Forelimb muscle (tissue), 1 donor: Measurements from ENCODE around the gene OTOF. TPM values are rescaled to one million over a fixed set of nuclear protein-coding genes. Genes with fewer than 3 reads are reported as not detected.
"Not testable (repeated sequence)": the region's sequence is repeated elsewhere in the genome, so short reads cannot be mapped to it uniquely, and the experiment has no call there.

Source experiments
- DNase-seq: peaks from one replicate; pipeline ENCODE4 v3.0.0-alpha.2; 2013; ENCODE audit warnings: low read depth
- polyA plus RNA-seq: library from polyadenylated mRNA; unstranded; fragments of 120-200 nt; gene quantifications from one replicate; pipeline ENCODE4 v1.2.1, GENCODE V29; 2013; ENCODE audit not compliant: insufficient read length

OTOF gene
- polyA plus RNA-seq, 1 donor, result 22.7 TPM

DNA sequence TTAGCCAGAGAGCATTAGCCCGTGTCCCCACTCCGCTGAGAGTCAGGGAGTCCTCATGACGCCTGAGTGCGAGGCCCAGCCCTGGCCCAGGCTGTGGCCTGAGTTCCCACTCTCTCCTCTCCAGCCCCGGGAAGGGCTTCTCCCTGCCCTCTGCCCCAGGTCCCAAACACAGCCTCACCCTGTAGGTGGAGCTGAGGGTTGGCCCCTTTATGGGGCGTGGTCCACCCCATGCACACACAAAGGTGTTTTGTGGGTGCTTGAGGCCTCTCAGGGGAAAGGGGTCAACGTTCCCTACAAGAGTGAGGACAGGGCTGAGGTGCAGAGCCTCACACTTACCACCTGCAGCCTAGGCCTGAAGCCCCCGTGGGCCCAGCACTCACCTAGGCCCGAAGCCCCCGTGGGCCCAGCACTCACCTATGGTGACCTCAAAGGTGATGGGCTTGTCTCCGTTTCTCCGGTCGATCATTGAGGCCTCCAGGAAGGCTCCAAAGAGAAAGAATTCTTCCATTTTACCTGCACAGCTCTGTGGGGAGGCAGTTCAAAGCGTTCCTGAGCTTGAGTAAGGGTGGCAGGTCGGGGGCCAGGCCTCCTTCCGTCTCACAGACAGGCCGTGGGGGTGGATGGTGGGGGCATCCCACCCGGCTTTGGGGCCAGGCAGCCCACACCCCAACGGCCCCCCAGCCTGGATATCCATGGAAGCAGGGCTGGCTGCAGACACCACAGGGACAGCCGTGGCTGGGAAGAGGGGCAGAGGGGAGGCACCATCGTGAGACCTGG lies 2.1 kb upstream of the OTOF start:
- DNase-seq, result no peak

DNA sequence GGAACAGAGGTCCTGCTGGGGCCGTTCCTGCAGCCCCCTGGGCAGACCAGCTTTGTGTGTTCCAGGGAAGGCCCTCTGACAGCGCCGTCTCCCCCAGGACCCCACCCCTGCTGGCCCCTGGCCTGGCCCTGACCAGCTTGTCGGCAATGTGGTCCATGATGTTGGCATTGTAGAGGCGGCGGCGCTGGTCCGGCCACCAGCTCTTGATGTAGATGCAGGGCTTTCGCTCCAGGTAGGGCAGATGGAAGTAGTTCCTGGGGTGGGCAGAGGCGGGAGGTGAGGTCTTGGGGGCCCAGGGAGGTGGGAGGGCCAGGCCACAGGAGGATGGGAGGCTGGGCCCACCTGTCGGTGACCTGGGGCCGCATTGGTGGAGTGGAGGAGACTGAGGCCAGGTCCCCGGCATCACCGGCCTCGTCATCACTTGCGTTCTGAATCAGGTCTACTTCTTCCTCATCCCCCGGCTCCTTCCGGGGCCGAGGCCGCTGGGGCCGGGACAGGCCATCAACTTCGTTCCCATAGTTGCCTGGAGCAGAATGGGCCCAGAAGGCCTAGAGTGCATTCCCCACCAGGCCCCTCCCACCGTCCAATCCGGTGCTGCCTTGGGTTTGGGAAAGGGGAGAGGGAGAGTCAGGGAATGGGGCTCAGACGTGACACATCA lies 1.3 kb upstream of the OTOF start:
- DNase-seq, result no peak

DNA sequence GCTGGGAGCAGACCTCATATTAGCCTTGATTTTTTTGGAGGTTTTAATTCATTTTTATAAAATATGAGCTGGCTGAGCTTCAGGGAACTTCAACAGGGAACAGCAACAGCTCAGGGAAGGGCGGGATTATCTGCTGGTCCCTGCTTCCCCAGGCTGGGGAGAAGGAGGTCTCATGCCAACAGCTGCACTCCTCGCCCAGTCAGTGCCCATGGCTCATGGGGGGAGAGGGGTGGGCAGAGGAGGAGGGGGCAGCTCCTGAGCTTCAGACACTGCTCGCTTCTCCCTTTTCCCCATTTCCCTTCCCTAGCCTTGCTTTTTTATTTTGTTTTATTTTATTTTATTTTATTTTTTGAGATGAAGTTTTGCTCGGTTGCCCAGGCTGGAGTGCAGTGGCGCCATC lies 442 bp upstream of the OTOF start:
- DNase-seq, result no peak

DNA sequence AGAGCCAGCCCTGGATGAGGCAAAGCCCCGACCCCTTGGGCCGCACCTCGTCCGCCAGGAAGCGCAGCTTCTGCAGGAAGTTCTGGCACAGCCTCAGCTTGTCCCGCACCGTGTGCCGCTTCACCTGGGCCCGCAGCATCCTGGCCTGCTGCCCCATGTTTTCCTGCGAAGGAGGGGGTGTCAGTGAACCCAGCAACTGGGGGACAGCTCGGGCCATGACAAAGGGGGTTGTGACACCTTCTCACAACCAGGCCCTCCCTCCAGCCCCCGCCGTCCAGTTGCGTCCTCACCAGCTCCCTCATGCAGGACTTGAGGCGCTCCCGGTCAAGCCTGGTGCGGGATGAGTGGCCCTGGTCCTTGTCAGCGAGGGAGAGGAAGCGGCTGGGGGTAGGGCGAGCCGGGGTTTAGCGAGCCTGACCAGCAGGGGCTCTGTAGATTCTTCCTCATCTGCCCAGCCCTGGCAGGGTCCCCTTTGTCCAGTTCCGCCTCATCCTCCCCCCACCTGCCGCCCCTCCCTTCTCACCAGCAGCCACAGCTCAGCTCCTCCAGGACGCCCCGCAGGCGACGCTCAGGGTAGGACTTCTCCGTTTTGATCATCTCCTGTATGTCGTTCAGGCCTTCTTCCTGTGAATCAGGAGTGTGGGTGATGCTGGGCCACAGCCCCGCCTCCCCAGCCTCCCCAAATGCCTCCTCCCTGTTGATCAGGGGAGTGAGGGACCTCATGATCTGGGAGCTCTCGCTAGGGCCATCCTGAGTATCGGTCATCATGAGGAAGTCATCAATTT lies 606 bp downstream of the OTOF start:
- no peak for DNase-seq

DNA sequence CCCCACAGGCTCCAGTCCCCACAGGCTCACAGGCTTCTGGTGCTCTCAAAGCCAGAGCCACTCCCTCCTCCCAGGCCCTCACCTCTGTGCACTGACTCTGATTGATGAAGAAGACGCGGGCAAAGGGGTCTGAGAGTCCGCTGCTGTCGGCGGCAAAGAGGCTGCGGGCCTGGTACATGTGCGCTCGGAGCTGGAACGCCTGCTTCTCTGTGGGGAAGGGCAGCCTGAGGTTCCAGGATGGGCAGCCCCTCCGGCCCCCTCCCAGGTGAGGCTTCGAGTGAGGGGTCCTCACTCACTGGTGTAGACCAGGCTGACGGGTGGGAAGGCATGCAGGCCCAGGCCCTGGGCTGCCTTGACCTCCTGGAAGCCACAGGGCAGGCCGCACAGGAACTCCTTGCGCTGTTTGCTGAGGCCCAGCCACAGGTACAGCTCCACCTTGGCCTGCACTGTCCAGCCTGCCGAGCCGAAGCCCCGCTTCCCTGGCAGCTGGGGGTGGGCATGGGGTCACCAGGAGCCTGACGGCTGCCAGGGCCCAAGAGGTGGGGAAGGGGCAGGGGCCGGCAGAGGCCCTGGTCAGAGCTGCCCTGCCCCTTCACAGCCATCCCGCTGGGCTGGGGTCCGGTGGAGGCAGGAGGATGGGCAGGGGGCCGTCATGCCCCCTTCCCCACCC lies 2.0 kb downstream of the OTOF start:
- no peak for DNase-seq

DNA sequence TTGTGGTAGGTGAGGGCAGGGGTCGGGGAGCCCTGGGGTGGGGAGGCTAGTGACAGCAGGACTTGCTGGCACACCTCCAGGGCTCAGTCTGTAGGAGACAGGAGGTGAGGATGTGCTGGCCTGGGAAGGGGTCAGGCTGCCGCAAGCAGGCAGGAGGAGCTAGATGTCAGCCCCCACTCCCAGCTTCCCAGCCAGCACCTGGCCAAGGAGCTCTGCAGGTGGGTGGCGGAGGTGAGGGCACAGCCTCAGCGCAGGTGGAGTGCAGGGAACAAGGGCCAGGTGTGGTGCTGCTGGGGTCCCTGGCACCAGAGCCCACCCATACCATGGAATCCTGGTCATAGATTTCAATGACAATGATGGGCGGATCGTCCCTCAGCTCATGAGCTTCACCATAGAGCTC lies 2.9 kb downstream of the OTOF start:
- no peak for DNase-seq

DNA sequence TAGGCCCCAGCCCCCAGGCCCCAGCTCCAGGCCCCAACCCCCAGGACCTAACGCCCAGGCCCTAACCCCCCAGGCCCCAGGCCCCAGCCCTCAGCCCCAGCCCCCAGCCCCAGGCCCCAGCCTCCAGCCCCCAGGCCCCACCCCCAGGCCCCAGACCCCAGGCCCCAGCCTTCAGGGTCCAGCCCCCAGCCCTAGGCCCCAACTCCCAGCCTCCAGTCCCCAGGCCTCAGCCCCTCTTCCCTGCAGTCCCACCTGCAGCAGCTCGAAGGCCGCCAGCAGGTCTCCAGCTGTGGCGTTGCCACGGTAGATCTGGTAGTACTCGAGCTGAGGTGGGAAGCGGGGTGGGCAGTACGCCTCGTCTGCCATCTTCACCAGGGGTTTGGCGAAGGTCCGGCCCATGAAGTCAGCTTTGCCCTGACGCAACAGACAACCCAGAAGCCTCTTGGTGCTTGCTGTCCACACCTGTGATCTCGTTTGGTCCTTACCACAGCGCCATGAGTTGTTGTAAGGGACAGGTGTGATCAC lies 3.6 kb downstream of the OTOF start:
- DNase-seq, result no peak

DNA sequence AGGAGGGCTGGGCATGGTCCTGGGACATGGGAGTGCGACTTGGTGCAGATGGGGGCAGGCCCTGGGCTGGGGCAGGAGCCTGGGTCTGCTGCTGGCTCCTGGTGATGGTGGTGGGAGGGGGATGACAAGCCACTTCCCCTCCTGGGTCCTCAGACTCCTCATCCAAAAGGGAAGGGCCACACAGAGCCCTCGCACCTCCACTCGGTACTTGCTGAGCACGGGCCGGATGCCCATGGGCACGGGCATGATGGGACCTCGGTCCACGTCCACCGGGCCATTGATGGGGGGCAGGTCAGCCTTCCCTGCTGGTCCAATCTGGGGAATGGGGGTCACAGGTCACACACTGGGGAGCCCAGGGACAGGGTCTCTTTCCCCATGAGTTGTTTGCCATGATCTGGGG lies 4.1 kb downstream of the OTOF start:
- DNase-seq, result no peak

GRCh38 chr2:26472821-26473655 lies 4.9 kb downstream of the OTOF start:
- DNase-seq, result no peak

- DNase-seq, result no peak
These were observed 5.9 kb downstream of the OTOF start for GRCh38 chr2:26471766-26472706.

DNA sequence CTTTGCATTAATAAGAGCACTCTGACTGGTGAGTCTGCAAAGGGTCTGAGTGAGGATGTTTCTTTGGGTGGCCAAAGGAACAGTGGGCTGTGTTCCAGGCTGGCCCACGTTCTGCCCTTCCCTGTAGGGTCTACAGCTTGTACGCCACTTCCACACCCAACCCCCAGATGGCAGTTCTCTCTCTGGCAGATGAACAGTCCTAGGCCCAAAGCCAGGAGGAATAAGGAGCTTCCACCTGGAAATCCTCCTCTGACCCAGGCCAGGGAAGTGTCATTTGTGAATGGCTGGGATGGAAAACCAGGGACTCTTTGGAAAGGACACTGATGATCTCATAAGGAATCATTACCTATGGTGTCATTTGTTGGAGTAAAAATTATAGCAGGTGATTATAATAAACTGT lies 6.6 kb downstream of the OTOF start:
- no peak for DNase-seq

DNA sequence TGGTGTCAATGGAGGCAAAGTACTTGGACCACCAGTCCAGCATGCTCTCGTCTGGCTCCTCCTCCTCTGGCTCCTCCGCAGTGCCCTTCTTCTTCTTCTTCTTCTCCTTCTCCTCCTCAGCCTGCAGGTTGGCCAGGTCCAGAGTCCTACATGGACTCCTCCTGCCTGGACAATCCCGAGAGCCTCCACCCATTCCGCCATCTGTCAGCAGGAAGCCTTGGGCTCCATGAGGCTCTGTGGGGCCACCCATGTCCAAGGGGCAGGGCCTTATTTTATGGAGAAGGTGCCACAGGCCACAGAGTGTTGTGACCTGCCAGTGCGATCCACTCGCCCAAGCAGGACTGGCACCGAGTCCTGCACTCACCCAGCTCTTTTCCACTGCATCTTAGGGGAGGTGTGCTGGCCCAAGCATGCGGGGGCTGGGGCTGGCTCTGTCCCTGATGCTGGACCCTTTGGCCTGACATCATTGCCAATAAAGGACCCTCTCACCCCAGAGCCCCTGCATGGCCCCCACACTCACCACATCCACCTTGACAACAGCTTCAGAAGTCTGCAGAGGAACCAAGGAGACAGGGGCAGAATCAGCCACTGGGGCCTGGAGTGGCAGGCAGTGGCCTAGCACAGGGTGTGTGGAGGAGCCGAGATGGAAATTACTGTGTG lies 7.2 kb downstream of the OTOF start:
- DNase-seq, result no peak

DNA sequence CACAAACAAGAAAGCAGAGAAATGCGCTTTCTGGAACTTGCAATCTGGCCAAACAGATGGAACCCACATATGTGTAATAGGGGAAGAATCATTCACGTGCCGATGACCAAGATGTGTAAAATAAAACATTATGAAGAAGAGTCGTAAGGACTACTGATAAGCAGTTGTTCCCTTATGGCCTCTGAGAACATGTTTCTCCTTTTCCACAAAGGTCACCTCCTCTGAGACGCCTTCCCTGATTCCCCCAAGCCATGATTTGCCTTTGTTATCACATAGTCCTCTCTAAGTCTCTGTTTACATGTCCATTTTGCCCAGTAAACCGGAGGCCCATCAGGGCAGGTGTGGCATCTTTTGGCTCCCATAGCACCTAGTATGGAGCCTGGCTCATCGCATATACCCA lies 8.0 kb downstream of the OTOF start:
- DNase-seq, result no peak

DNA sequence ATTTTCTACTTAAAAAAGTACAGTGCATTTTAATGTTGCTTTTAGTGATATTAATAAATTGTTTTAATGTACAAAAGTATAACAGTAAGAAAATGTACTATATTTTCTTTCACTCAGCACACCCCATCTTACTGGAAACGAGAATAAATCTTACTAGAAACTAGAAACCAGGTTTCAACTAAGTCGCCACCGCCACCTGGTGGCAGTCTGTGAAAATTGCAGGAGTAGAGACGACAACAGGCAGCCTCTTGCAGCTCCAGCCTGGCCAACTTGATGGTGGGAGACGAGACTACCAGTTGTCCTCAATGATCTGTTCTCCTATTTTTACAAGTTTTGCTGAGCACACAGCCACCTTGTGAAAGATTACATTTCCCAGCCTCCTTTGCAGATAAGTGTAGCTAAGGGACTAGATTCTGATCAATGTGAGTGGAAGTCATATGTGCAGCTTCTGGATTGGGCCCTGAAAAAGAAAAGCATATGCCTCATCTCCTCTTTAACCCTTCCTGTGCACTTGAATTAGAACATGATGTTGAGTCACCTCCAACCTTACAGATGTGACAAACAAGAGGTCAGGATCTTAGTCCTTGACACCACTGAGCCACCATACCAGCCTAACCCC lies 8.7 kb downstream of the OTOF start:
- no peak for DNase-seq

GRCh38 chr2:26468544-26468943 lies 9.4 kb downstream of the OTOF start:
- DNase-seq, result not testable (repeated sequence)

DNA sequence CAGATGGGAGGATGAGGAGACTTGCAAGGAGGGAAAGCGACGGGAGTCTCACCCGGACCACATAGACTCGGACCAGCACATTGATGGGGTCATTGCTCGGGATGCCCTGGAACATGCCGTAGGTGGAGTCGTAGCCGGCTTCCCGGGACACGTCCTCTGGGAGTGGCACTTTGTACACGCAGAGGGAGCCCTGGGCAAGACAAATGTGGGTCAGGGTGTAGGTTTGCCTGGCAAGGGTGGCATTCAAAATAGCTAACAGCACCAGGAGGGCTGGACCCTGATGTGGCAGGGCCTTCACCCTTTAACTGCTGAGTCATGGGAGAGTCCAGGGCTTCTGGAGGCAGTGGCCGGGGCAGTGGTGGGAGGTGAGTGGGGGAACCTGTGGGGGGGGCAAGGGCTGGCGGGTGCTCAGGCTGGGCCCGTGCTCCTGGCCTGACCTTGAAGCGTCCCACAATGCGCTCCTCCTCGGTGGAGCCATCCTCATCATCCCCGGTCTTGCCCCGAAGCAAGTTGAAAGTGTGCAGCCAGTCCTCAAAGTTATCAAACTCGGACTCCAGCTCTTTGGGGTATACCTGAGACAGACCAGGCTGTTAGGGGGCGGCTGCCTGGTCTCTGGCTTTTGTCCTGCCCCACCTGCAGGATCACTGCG lies 11.1 kb downstream of the OTOF start:
- no peak for DNase-seq

DNA sequence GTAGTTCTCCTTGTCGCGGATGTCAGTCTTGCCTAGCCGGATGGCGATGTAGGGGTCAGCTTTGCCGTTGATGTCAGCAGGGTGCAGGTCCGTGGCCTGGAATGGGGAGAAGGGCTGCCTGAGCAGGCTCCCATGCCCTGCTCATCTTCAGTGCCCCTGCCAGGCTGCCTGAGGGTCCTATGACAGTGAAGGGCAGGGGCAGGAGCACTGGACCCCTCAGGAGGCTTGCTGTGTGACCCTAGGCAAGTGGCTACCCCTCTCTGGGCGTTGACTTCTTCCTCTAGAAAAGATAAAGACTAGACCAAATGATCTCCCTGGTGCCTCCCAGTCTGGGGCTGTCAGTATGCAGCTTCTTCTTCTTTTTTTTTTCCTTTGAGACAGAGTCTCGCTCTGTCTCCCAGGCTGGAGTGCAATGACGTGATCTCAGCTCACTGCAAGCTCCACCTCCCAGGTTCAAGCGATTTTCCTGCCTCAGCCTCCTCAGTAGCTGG lies 11.9 kb downstream of the OTOF start:
- DNase-seq, result no peak

DNA sequence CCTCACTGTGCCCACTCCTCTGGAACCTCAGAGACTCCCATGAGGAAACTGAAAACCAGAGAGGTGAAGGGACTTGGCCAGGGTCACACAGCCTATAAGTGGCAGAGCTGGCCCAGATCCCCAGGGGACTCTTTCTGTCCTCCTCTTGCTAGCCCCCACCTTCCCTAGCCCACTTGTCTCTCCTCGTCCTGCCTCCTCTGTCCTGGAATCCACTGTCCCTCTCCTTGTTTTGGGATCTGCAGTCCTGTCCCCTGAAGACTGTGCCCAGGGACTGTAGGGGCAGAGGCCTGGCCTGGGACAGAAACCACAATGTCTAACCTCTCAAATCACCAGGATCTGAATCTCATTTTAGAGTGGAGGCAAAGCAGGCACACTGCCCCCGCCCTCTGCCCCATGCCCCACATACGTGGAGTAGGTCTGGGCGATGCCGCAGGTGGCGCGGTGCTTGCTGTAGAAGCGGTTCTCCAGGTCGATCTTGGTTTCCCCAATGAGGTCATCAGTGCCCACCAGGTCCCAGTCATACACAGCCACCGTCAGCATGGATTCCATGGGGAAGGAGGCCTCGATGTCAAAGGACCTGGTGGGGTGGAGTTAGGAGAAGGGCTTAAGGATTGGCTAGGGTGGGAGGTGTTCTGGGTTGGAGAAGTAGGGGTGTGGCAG lies 12.5 kb downstream of the OTOF start:
- DNase-seq, result no peak
